RCC 7860 (cell line): ENCODE data around the gene PPAT.
A peak's percentile ranks its signal among the peaks of the same experiment; 100 is the strongest.
"Not testable (repeated sequence)": the region's sequence is repeated elsewhere in the genome, so short reads cannot be mapped to it uniquely, and the experiment has no call there.

Experiments
- DNase-seq: peaks from one replicate; pipeline ENCODE4 v3.0.0-alpha.2; 2015; ENCODE audit warnings: low spot score
- FAIRE-seq: peaks from 2 replicates; lab custom pipeline; 2012; peaks lifted over from hg19 to GRCh38; lab: Jason Lieb, UNC

Gene PPAT

GRCh38 chr4:56387023-56388001 is 48.1 kb downstream of the PPAT start, which contains the start of gene AASDH:
Gene AASDH (minus strand): TSS chr4:56387491. CDS start chr4:56384299, 3,192 bp downstream.
- DNase-seq (peak; percentile 88), FAIRE-seq (peak; percentile 74)

- DNase-seq (no peak), FAIRE-seq (no peak)
Measured at GRCh38 chr4:56386091-56386490, 49.3 kb downstream of the PPAT start.

DNA sequence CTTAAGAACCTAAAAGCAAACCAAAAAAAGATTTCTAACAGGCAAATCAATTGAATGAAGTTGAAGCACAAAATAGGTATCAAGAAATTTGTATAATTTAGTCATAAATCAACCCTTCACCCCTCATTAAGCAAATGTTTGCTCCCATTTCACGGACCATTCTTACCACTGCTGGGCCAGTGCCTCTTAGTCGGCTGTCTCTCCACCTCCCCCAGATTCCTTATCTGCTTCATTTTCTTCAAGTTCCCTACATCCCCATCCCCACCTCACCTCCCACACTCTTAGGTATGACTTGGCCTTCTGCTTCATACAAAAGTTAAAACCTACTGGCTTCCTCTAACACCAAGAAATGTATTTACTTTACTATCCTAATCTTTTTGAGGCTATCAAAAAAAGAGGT is 60.0 kb downstream of the PPAT start:
- FAIRE-seq (no peak), DNase-seq (no peak)

GRCh38 chr4:56374956-56375355 is 60.5 kb downstream of the PPAT start:
- DNase-seq, result no peak

DNA sequence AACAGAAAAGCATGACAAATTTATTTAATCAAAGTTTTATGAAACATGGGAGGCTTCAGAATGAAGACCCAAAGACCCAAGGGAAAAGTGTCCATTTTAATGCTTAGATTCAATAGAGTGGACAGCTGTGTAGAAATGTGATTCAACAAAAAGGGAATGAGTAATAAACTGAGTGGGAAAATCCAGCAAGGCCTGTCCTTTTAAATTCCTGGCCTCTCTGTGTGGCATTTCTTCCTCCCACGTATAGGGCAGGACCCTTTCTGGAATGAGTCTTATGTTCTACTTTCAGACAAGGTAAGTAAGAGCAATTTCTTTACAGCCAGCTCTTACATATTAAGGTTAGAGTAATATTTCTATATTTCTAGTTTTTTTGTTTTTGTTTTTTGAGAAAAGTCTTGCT is 62.6 kb downstream of the PPAT start:
- DNase-seq (peak; percentile 20), FAIRE-seq (no peak)

More at GRCh38 chr4:56374956-56375355, 60.5 kb downstream of the PPAT start:
- no peak for FAIRE-seq

DNA sequence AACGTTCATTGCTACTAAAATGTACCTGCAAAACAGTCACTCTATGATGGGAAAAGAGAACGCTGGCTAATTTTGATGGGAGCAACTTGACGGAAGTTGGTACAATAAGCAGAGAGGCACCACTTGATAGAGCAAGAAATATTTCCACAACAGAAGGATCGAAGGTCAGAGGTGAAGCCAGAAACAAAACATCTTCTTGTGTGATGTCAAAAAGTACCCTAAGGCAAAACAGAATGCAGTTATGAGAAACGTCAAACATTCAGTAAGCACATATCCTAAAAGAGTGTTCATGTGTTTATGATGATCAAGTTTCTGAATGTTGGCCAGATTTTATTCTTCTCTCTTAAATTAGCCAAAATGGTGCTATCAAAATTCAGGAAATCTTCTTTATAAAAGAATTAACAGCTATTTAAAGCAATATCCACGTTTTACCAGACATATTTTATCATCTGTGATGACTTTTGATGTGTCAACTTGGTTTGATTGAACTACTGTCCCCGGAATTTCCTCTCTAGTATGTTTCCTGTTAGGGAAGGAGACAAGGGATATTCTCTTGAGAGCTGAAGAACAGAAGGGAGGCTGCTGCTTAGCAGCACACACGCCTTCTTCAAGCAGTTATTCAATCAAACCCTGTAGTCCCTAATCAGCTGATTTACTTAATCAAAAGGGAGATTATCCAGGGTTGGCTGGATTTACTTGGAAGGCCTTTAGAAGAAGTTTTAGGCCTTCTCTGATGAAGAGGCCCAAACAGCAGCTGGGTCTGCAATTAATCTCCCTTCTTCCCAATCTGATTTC is 63.8 kb downstream of the PPAT start:
- peak; percentile 28 for DNase-seq
- no peak for FAIRE-seq

- FAIRE-seq, result no peak
Measured at GRCh38 chr4:56370377-56370776, 65.0 kb downstream of the PPAT start.

GRCh38 chr4:56362981-56363380 is 72.4 kb downstream of the PPAT start:
- not testable (repeated sequence) for FAIRE-seq, DNase-seq

More at GRCh38 chr4:56370377-56370776, 65.0 kb downstream of the PPAT start:
- DNase-seq, result no peak

GRCh38 chr4:56360071-56360470 is 75.3 kb downstream of the PPAT start:
- no peak for FAIRE-seq
- no peak for DNase-seq

DNA sequence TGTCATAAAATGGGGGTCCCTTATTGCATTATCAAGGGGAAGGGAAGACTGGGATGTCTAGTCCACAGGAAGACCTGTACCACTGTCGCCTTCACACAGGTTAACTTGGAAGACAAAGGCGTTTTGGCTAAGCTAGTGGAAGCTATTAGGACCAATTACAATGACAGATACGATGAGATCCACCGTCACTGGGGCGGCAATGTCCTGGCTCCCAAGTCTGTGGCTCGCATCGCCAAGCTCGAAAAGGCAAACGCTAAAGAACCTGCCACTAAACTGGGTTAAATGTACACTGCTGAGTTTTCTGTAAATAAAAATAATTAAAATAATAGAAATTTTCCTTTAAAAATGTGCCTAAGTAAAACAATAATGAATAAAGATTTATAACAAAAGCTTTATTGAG is 78.8 kb downstream of the PPAT start:
- DNase-seq (no peak), FAIRE-seq (no peak)

DNA sequence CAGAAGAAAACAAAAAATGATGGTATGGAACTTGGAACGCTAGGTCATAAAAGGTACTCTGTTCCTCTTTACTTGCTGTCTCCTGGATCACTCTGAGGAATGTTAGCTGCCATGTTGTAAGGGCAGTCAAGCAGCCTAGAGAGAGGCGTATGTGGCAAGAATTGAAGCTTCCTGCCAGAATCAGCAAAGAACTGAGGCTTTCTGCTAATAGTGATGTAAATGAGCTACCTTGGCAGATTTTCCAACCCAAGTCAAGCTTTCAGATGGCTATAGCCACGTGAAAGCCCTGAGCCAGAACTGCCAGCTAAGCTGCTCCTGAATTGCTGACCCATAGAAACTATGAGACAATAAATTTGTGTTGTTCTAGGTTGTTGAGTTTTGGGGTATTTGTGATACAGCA is 86.8 kb downstream of the PPAT start:
- no peak for FAIRE-seq
- no peak for DNase-seq

DNA sequence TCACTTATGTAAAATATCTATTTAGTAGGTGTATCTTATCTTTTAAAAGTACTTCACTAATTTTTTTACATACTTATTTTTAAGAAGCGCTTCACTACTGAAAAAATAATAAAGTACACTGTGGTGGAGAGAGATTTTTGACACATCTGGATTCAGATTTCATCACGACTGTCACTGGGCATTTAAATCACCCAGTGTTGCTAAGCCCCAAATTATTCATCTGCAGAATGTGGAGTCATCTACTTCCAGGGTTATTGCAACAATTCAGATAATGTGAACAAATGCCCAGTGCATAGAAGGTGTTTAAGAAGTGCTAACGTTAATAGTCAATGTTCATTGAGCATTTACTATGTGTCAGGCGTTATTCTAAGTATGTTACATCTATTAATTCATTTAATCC is 90.0 kb downstream of the PPAT start:
- DNase-seq (no peak), FAIRE-seq (no peak)
